ENCODE data around the gene PRCC. TPM values are rescaled to one million over a fixed set of nuclear protein-coding genes. Genes with fewer than 3 reads are reported as not detected.

Gene PRCC
- total RNA-seq, 1 experiment from 2014 or later = 56.4 TPM

GRCh38 chr1:156740741-156741480, 26.4 kb upstream of the PRCC start, which contains the start of gene MRPL24:
Gene MRPL24 (minus strand): TSS chr1:156741088. CDS start chr1:156738704, 2,384 bp downstream.
- Histone ChIP-seq H3K27ac (peak within 1 kb of the TSS; percentile 66), H3K4me3 (peak within 1 kb of the TSS; percentile 81), H3K4me1 (peaks cover 9% of the 10 kb centered on the region; the same call in 1 of the 2 replicates), H3K27me3 (no peaks in the 10 kb centered on the region), H3K36me3 (peaks cover 19% of the 10 kb centered on the region; the same call in 1 of the 2 replicates), H3K9me3 (replicated peaks) (no peaks in the 10 kb centered on the region)
- peak; percentile 97 to 99 for DNase-seq

DNA sequence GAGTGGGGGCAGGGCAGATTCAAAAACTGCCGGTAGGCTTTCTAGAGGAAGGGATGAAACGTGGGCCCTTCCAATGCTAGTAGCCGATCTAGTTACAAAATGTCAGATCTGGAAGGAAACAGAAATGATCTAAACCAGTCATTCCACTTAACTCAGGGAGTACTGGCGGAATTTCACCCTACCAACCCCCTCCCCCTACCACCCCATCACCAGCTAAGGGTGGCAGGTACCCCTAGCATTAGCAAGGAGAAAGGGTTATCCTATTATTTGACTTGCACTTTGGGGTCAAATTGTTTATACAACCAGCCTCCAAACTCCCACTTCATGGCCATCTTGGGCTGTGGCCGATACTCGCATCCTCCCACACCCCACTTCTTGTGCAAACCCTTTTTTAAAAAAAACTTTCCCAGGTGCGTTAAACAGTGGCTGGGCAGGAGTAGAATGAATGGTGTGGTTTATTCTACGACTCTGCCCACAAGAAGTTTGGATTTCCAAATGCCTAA, 25.8 kb upstream of the PRCC start:
- no peak for DNase-seq
- Histone ChIP-seq H3K4me3 (0 out of 2 replicates have a peak overlapping the region, but pooled peaks have one; percentile 7), H3K27me3 (no peaks in the 10 kb centered on the region), H3K9me3 (replicated peaks) (no peaks in the 10 kb centered on the region), H3K36me3 (peaks cover 17% of the 10 kb centered on the region; the same call in 1 of the 2 replicates), H3K4me1 (peaks cover 14% of the 10 kb centered on the region), H3K27ac (peak overlapping the region; percentile 37; the same call in 1 of the 2 replicates)

DNA sequence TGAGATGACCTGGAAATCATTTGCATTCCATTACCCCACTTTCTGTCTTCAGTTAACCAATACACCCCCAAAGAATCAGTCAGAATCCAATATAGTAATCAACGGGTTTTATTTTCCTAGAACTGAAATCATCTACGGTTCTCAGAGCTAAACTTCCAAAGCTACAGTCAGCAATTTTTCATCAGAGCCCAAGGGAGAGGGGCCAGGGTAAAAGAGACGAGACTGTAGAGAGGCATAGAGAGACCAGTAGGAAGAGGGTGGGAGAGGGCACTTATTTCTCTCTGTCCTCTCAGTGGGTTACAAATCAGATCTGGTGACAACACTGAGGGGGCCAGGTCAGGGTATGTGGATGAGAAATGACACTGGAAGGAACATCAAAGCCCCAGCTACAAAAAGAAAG, 25.3 kb upstream of the PRCC start:
- H3K27ac ChIP-seq = no peak overlapping the region
- no peak overlapping the region for H3K4me3 ChIP-seq
- H3K4me1 ChIP-seq = peaks cover 14% of the 10 kb centered on the region
- H3K36me3 ChIP-seq = peaks cover 17% of the 10 kb centered on the region; the same call in 1 of the 2 replicates
- DNase-seq = no peak
- no peaks in the 10 kb centered on the region for H3K27me3 ChIP-seq
- H3K9me3 ChIP-seq (replicated peaks) = no peaks in the 10 kb centered on the region

DNA sequence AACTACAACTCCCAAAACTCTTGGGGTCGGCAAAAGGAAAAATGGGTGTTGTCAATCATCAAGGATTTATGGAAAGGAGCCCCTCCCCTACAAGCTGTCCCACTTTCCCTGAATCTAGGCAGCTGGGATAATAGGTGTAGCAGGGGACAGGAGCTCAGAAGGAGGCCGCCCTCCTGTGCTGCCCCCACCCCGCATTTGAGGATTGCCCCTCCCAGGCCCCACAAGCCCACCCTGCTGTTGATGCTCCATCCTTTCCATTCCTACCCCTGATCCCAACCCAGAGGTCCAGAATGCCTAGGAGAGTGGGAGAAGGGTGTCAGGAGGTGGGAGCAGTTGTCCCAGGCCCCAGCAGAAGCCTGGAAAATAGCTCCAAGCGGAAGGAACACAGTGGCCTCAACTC, 24.5 kb upstream of the PRCC start:
- Histone ChIP-seq H3K9me3 (replicated peaks) (no peaks in the 10 kb centered on the region), H3K4me3 (no peak overlapping the region), H3K4me1 (peaks cover 20% of the 10 kb centered on the region), H3K27ac (no peak overlapping the region), H3K27me3 (no peaks in the 10 kb centered on the region), H3K36me3 (peaks cover 13% of the 10 kb centered on the region; the same call in 1 of the 2 replicates)
- DNase-seq = no peak

GRCh38 chr1:156743367-156744302, 23.7 kb upstream of the PRCC start:
- Histone ChIP-seq H3K27ac (no peak overlapping the region), H3K4me3 (no peak overlapping the region), H3K27me3 (no peaks in the 10 kb centered on the region), H3K36me3 (peaks cover 13% of the 10 kb centered on the region; the same call in 1 of the 2 replicates), H3K9me3 (replicated peaks) (no peaks in the 10 kb centered on the region), H3K4me1 (peaks cover 29% of the 10 kb centered on the region)
- DNase-seq = no peak

- Histone ChIP-seq H3K27me3 (no peaks in the 10 kb centered on the region), H3K27ac (no peak overlapping the region), H3K4me3 (no peak overlapping the region), H3K36me3 (peaks cover 11% of the 10 kb centered on the region; the same call in 1 of the 2 replicates), H3K4me1 (peaks cover 36% of the 10 kb centered on the region), H3K9me3 (replicated peaks) (no peaks in the 10 kb centered on the region)
- no peak for DNase-seq
Measured at GRCh38 chr1:156744344-156744743, 23.0 kb upstream of the PRCC start.

GRCh38 chr1:156744786-156745419, 22.4 kb upstream of the PRCC start:
- H3K27me3 ChIP-seq = no peaks in the 10 kb centered on the region
- H3K4me1 ChIP-seq = peaks cover 39% of the 10 kb centered on the region
- no peaks in the 10 kb centered on the region for H3K9me3 ChIP-seq (replicated peaks)
- peaks cover 10% of the 10 kb centered on the region; the same call in 1 of the 2 replicates for H3K36me3 ChIP-seq
- DNase-seq = no peak
- H3K27ac ChIP-seq = no peak overlapping the region
- H3K4me3 ChIP-seq = no peak overlapping the region

DNA sequence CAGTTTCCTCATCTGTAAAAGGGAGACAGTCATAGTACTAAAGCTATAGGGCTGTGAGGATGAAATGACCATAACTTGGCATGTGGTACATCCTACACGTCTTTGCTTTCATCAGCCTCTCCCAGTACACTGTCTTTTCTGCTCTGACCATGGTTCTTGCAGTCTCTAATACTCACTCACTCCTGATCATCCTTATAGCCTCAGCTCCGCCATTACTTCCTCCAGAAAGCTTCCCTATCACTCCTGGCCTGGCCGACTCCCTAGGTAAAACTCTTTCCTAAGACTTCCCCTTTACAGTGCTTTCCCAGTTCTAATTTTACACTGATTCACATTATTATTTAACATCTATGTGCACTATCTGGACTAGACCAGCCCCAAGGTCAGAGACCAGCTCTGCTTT, 21.5 kb upstream of the PRCC start:
- no peaks in the 10 kb centered on the region for H3K9me3 ChIP-seq (replicated peaks)
- DNase-seq = no peak
- no peak overlapping the region for H3K4me3 ChIP-seq
- no peak overlapping the region for H3K27ac ChIP-seq
- no peaks in the 10 kb centered on the region for H3K27me3 ChIP-seq
- peaks cover 38% of the 10 kb centered on the region for H3K4me1 ChIP-seq
- peaks cover 8% of the 10 kb centered on the region; the same call in 1 of the 2 replicates for H3K36me3 ChIP-seq

DNA sequence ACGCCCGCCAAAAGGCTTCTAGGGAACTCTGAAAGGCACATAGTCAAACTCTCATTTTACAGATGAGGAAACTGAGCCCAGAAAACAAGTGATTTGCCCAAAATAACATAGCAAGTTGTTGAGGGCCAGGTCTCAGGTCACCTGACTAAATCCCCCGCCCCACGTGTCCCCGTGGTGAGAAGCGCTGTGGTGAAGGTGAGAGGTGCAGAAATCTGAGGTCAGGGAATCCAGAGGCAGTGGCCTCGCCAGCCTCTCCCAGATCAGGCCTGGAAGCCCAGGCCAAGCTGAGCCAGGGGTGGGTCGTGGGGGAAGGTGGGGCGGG, 21.0 kb upstream of the PRCC start:
- peaks cover 37% of the 10 kb centered on the region for H3K4me1 ChIP-seq

DNA sequence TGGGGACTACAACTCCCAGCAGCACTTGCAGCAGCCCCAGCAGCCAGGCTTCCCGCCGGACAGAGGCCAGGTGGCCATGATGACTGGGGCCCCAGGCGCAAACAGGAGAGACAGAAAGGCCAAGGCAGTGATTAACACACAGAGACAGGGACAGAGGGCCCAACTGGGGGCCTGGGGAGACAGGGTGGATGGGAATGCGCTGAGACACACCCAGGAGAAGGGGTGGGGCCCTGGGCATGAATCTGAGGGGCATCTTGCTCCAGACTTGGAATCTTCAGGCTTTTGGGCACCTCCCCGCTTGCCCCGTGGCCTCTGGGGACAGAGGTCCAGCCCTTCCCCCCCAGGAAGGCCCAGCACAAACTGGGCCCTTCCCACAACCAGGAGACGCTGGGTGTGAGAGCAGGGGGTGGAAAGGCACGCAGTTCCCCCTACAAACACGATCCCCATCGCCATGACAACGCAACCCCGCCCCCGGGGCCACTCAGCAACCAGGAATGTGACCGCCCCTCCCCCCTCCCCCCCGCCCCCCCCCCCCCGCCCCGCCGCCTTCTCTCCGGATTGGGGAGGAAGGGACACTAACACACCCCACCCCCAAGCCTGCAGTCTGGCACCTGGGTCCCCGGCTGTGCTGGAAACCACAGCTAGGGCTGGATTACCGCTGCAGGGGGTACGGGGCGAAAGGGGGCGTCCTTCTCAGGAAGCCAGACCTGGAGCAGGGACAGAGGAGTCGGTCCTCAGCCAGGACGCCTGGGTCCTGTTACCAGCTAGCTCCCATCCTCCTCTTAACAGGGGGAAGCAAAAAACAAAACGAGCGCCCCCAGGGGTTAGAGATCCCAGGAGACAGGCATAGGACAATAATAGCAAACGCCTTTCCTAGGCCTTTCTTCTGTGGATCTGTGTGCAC, 20.4 kb upstream of the PRCC start:
- peaks cover 33% of the 10 kb centered on the region for H3K4me1 ChIP-seq
- H3K27ac ChIP-seq = peak overlapping the region; percentile 100
- no peaks in the 10 kb centered on the region for H3K27me3 ChIP-seq
- H3K36me3 ChIP-seq = peaks cover 8% of the 10 kb centered on the region; the same call in 1 of the 2 replicates
- H3K4me3 ChIP-seq = peak overlapping the region; percentile 61
- no peaks in the 10 kb centered on the region for H3K9me3 ChIP-seq (replicated peaks)
- DNase-seq = peak; percentile 90 to 93

More for the DNA sequence above, 21.0 kb upstream of the PRCC start:
- peak overlapping the region; percentile 100 for H3K27ac ChIP-seq
- no peak for DNase-seq
- H3K9me3 ChIP-seq (replicated peaks) = no peaks in the 10 kb centered on the region
- H3K27me3 ChIP-seq = no peaks in the 10 kb centered on the region
- peak overlapping the region; percentile 61; the same call in 1 of the 2 replicates for H3K4me3 ChIP-seq
- peaks cover 8% of the 10 kb centered on the region; the same call in 1 of the 2 replicates for H3K36me3 ChIP-seq

DNA sequence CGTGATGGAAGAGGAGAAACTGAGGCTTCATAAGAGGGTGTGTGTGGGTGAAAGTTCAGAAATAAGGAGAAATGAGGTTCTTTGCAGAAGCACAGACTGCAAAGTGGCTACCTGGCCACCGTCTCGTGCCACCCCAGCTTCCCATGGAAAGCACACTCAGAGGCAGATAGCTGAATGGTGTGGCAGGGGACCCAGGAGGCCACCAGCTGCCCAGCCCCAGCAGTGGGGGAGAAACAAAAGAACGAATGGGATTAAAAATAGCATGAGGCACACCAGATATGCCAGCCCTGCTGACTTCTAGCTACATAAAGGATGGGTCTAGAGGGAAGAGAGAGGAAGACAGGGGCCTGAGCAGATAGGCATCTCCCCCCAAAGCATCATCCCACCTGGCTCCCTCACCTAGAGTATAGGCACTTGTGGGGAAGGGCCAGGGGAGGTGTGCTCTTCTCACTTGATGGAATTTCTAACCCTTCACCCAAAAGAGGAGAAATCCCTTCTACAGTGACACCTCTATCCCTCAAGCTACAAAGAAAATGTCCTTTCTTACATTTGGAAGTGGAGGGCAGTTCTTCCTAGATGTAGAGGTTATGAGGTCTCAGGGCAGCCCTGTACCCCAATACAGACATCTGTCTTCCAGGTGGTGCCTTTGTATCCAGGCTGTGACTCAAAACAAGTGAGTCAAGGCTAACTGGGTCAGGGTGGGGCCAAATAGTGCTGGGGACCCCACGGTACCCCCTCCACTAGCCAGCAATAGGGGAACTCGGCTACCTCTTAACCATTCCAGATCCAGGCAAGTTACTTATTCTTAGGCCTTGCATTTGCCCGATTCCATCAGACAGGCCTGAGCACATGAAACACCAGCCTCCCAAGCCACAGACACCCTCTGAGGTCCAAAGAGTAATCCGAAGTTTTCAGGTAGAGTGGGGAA, 19.3 kb upstream of the PRCC start:
- Histone ChIP-seq H3K36me3 (peaks cover 8% of the 10 kb centered on the region; the same call in 1 of the 2 replicates), H3K4me3 (peak overlapping the region; percentile 61), H3K4me1 (peaks cover 37% of the 10 kb centered on the region), H3K27me3 (no peaks in the 10 kb centered on the region), H3K27ac (peak overlapping the region; percentile 100), H3K9me3 (replicated peaks) (no peaks in the 10 kb centered on the region)
- DNase-seq = no peak

- Histone ChIP-seq H3K4me1 (peaks cover 37% of the 10 kb centered on the region), H3K4me3 (peak overlapping the region; percentile 15), H3K9me3 (replicated peaks) (no peaks in the 10 kb centered on the region), H3K36me3 (peaks cover 6% of the 10 kb centered on the region; the same call in 1 of the 2 replicates), H3K27ac (peak overlapping the region; percentile 100), H3K27me3 (no peaks in the 10 kb centered on the region)
- peak; percentile 22 to 34 for DNase-seq
Measured at GRCh38 chr1:156748670-156749418, 18.5 kb upstream of the PRCC start.
